IMR-90 (cell line): ENCODE data around the gene CENPF. TPM values are rescaled to one million over a fixed set of nuclear protein-coding genes. Genes with fewer than 3 reads are reported as not detected.

Experiments used
- ATAC-seq: fragments of 200-7000 bp; cut with Tn5 transposase; 2 replicates; pipeline ENCODE4 v1.9.1; 2020; ENCODE audit warnings: low read depth, mild to moderate bottlenecking, moderate library complexity
- BruUV-seq: library from RNA; stranded (reverse); fragments of 400-500 nt; replicated peaks from 2 replicates; lab custom pipeline; 2021; lab: Mats Ljungman, UMichigan
- CTCF ChIA-PET: fragments of 300-600 bp; formaldehyde crosslinking; extraction: SDS; loops from one replicate; lab custom pipeline; 2021; ENCODE audit warnings: antibody characterized with exemption; lab: Yijun Ruan, JAX
- POLR2A ChIA-PET: fragments of 300-600 bp; sonication (Branson Sonifier 250); formaldehyde crosslinking; loops from one replicate; lab custom pipeline; 2022; ENCODE audit warnings: antibody characterized with exemption; ENCODE audit not compliant: unreplicated experiment; lab: Charles Lee
- DNase-seq: peaks from one replicate; pipeline ENCODE4 v3.0.0; 2013
- H2AFZ ChIP-seq: replicated peaks from 2 replicates; pipeline ENCODE3; 2013; ENCODE audit warnings: low read length, mild to moderate bottlenecking; ENCODE audit not compliant: poor library complexity
- H2AK5ac ChIP-seq: 2 replicates; pipeline ENCODE4 v1.6.1; 2013; ENCODE audit warnings: low read depth, low read length, inconsistent platforms
- H2AK9ac ChIP-seq: replicated peaks from 2 replicates; pipeline ENCODE3; 2013; ENCODE audit warnings: mild to moderate bottlenecking, low read depth, low read length, moderate library complexity; ENCODE audit not compliant: poor library complexity
- H2BK120ac ChIP-seq: 2 replicates; pipeline ENCODE4 v1.6.1; 2013; ENCODE audit warnings: low read depth, low read length, inconsistent platforms
- H2BK15ac ChIP-seq: 3 replicates; pipeline ENCODE4 v1.6.1; 2013; ENCODE audit warnings: low read depth, low read length, inconsistent platforms
- H2BK20ac ChIP-seq: 2 replicates; pipeline ENCODE4 v1.6.1; 2013; ENCODE audit warnings: low read depth, mild to moderate bottlenecking, inconsistent platforms, low read length, moderate library complexity
- H2BK5ac ChIP-seq: 2 replicates; pipeline ENCODE4 v1.6.1; 2013; ENCODE audit warnings: mild to moderate bottlenecking, low read depth, low read length, inconsistent platforms; ENCODE audit not compliant: poor library complexity, severe bottlenecking
- H3K14ac ChIP-seq: replicated peaks from 2 replicates; pipeline ENCODE4 v1.6.1; 2013; ENCODE audit warnings: low read depth, low read length, inconsistent platforms
- H3K18ac ChIP-seq: 2 replicates; pipeline ENCODE4 v1.6.1; 2013; ENCODE audit warnings: low read depth, low read length, control low read depth
- H3K23ac ChIP-seq: 2 replicates; pipeline ENCODE4 v1.6.1; 2013; ENCODE audit warnings: low read depth, low read length, inconsistent platforms
- H3K27ac ChIP-seq: 2 replicates; pipeline ENCODE4 v1.5.1; 2013; ENCODE audit warnings: mild to moderate bottlenecking, control low read depth, low read length; ENCODE audit not compliant: insufficient read depth
- H3K27me3 ChIP-seq: 2 replicates; pipeline ENCODE4 v1.6.1; 2013; ENCODE audit warnings: low read length; ENCODE audit not compliant: control insufficient read depth, insufficient read depth
- H3K36me3 ChIP-seq: 2 replicates; pipeline ENCODE4 v1.6.1; 2013; ENCODE audit warnings: low read length, mixed read lengths; ENCODE audit not compliant: control insufficient read depth, insufficient read depth
- H3K4ac ChIP-seq: 2 replicates; pipeline ENCODE4 v1.6.1; 2013; ENCODE audit warnings: low read depth, low read length, inconsistent platforms
- H3K4me1 ChIP-seq: 2 replicates; pipeline ENCODE4 v1.6.1; 2013; ENCODE audit warnings: low read length, mixed read lengths; ENCODE audit not compliant: control insufficient read depth, insufficient read depth
- H3K4me2 ChIP-seq: 2 replicates; pipeline ENCODE4 v1.6.1; 2013; ENCODE audit warnings: low read depth, mild to moderate bottlenecking, control low read depth, low read length, moderate library complexity
- H3K4me3 ChIP-seq: 2 replicates; pipeline ENCODE4 v1.5.1; 2013; ENCODE audit warnings: low read depth, mild to moderate bottlenecking, control low read depth, low read length, moderate library complexity; ENCODE audit not compliant: insufficient read depth
- H3K56ac ChIP-seq: 2 replicates; pipeline ENCODE4 v1.6.1; 2013; ENCODE audit warnings: low read length, inconsistent platforms; ENCODE audit not compliant: insufficient read depth; ENCODE audit errors: extremely low read depth
- H3K79me1 ChIP-seq, 2 experiments: 2 replicates each; pipeline ENCODE4 v1.6.1; 2013; ENCODE audit warnings: low read length in 2 of 2, inconsistent platforms in 1 of 2, low read depth in 1 of 2
- H3K9ac ChIP-seq: 2 replicates; pipeline ENCODE4 v1.6.1; 2013; ENCODE audit warnings: low read depth, low read length, control low read depth
- H3K9me1 ChIP-seq: 2 replicates; pipeline ENCODE4 v1.6.1; 2013; ENCODE audit warnings: low read length, inconsistent platforms; ENCODE audit not compliant: insufficient read depth
- H3K9me3 ChIP-seq: 2 replicates; pipeline ENCODE4 v1.6.1; 2013; ENCODE audit warnings: low read length; ENCODE audit not compliant: control insufficient read depth, insufficient read depth
- H4K20me1 ChIP-seq: 2 replicates; pipeline ENCODE4 v1.6.1; 2013; ENCODE audit warnings: low read length, inconsistent platforms; ENCODE audit not compliant: insufficient read depth
- H4K5ac ChIP-seq: 2 replicates; pipeline ENCODE4 v1.6.1; 2013; ENCODE audit warnings: mild to moderate bottlenecking, low read depth, low read length, control low read depth
- H4K8ac ChIP-seq, 2 experiments: 2 replicates each; pipeline ENCODE4 v1.6.1; 2013; ENCODE audit warnings: low read depth in 2 of 2, low read length in 2 of 2, control low read depth in 1 of 2, inconsistent platforms in 1 of 2
- H4K91ac ChIP-seq: 2 replicates; pipeline ENCODE4 v1.6.1; 2013; ENCODE audit warnings: low read depth, low read length, inconsistent platforms; ENCODE audit not compliant: insufficient read depth
- BHLHE40 ChIP-seq: fragments of 150-350 bp; IDR thresholded peaks from 2 replicates; pipeline ENCODE4 v1.6.1; 2016; ENCODE audit warnings: mild to moderate bottlenecking, low read depth, low read length
- CEBPB ChIP-seq: IDR thresholded peaks from 2 replicates; pipeline ENCODE4 v1.6.1; 2012; ENCODE audit warnings: low read depth, low read length, improper control_type of control experiment
- CHD1 ChIP-seq: IDR thresholded peaks from 2 replicates; pipeline ENCODE4 v1.6.1; 2012; ENCODE audit warnings: low read depth, low read length, improper control_type of control experiment
- CTCF ChIP-seq: conservative IDR thresholded peaks from 2 replicates; pipeline ENCODE4 v1.5.1; 2012; ENCODE audit warnings: mild to moderate bottlenecking, low read depth, low read length, improper control_type of control experiment
- ELK1 ChIP-seq: fragments of 150-350 bp; IDR thresholded peaks from 2 replicates; pipeline ENCODE4 v1.6.1; 2016; ENCODE audit warnings: low read depth, mild to moderate bottlenecking, low read length, moderate library complexity, borderline replicate concordance
- FOS ChIP-seq: fragments of 150-350 bp; IDR thresholded peaks from 2 replicates; pipeline ENCODE4 v1.6.1; 2016; ENCODE audit warnings: low read depth, low read length
- MAFK ChIP-seq: IDR thresholded peaks from 2 replicates; pipeline ENCODE4 v1.6.1; 2012; ENCODE audit warnings: low read depth, low read length, improper control_type of control experiment
- MAZ ChIP-seq: IDR thresholded peaks from 2 replicates; pipeline ENCODE4 v1.6.1; 2012; ENCODE audit warnings: low read depth, mild to moderate bottlenecking, low read length, improper control_type of control experiment, moderate library complexity, borderline replicate concordance
- MXI1 ChIP-seq: IDR thresholded peaks from 2 replicates; pipeline ENCODE4 v1.6.1; 2012; ENCODE audit warnings: low read depth, mild to moderate bottlenecking, low read length, moderate library complexity, borderline replicate concordance
- NFE2L2 ChIP-seq: fragments of 150-350 bp; IDR thresholded peaks from 2 replicates; pipeline ENCODE4 v1.6.1; 2016; ENCODE audit warnings: low read depth, mild to moderate bottlenecking, low read length
- POLR2A ChIP-seq: IDR thresholded peaks from 2 replicates; pipeline ENCODE4 v1.6.1; 2012; ENCODE audit warnings: mild to moderate bottlenecking, low read depth, low read length
- RAD21 ChIP-seq: IDR thresholded peaks from 2 replicates; pipeline ENCODE4 v1.6.1; 2012; ENCODE audit warnings: low read length, improper control_type of control experiment
- RCOR1 ChIP-seq: IDR thresholded peaks from 2 replicates; pipeline ENCODE4 v1.6.1; 2012; ENCODE audit warnings: mild to moderate bottlenecking, low read length, improper control_type of control experiment; ENCODE audit not compliant: insufficient replicate concordance
- RFX5 ChIP-seq: IDR thresholded peaks from 2 replicates; pipeline ENCODE4 v1.8.0; 2012; ENCODE audit warnings: low read depth, mild to moderate bottlenecking, low read length, moderate library complexity
- SMC3 ChIP-seq: fragments of 150-350 bp; IDR thresholded peaks from 2 replicates; pipeline ENCODE4 v1.6.1; 2016; ENCODE audit warnings: low read depth, mild to moderate bottlenecking, antibody characterized with exemption, low read length, moderate library complexity
- USF2 ChIP-seq: fragments of 150-350 bp; IDR thresholded peaks from 2 replicates; pipeline ENCODE4 v1.6.1; 2017; ENCODE audit warnings: mild to moderate bottlenecking, antibody characterized with exemption, low read length, low read depth
- WGBS, 2 experiments: methylation state at CpG; one replicate each; pipeline versions ENCODE4 v1.1.5 to v1.1.7; 2013; ENCODE audit warnings: missing lambda C conversion rate in 2 of 2; ENCODE audit not compliant: insufficient read length in 1 of 2; ENCODE audit errors: extremely low coverage in 2 of 2; 5-methylcytosine and 5-hydroxymethylcytosine counted together
- dilution Hi-C: fragments of 300-500 bp; cut with HindIII; formaldehyde crosslinking; loops from one replicate; pipeline ENCODE4 v1.14.3; 2018; ENCODE audit warnings: low sequenced_read_pairs; ENCODE audit not compliant: unreplicated experiment
- in situ Hi-C: fragments of 300-500 bp; cut with MboI; formaldehyde crosslinking; loops from 3 replicates; pipeline ENCODE4 v1.14.3; 2019; ENCODE audit warnings: low sequenced_read_pairs, inconsistent platforms, mixed read lengths
- intact Hi-C: fragments of 100-400 bp; cut with micrococcal nuclease; formaldehyde crosslinking; loops from 2 replicates; pipeline ENCODE4 v1.10.0; 2022
- polyA plus RNA-seq, 3 experiments: library from polyadenylated mRNA; depleted of rRNA; stranded (reverse); fragments of >200 nt; gene quantifications; 2 replicates each; pipeline ENCODE4 v1.2.3, GENCODE V29; 2012; ENCODE audit warnings: low replicate concordance in 1 of 3
- total RNA-seq: library from RNA; depleted of rRNA; stranded (reverse); fragments of >200 nt; gene quantifications from 2 replicates; pipeline ENCODE4 v1.2.3, GENCODE V29; 2012

Gene CENPF
- total and polyA plus RNA-seq, 2 of the 4 experiments (the other 2 are of a cell fraction) = 20.9 to 51.8 TPM

GRCh38 chr1:214633686-214634085 lies 30.7 kb downstream of the CENPF start:
- H2BK15ac ChIP-seq = no peak overlapping the region
- H3K79me1 ChIP-seq = peaks cover 26 to 44% of the 10 kb centered on the region in 2 experiments
- no peak overlapping the region for H3K4ac ChIP-seq
- ChIA-PET CTCF (no interaction called here), POLR2A (no interaction called here)
- H3K4me1 ChIP-seq = peaks cover 3% of the 10 kb centered on the region; the same call in 1 of the 2 replicates
- no peak overlapping the region for H2BK120ac ChIP-seq
- no TSS peak for BruUV-seq
- no CpG with 5 or more reads among the region's 5 CpGs for WGBS, 2 experiments
- H4K8ac ChIP-seq = peak overlapping the region in 1 of 2 experiments; percentile 5; a peak in 1 of 4 replicates
- H3K14ac ChIP-seq = no peak overlapping the region
- no peaks in the 10 kb centered on the region for H3K9me3 ChIP-seq
- H3K4me3 ChIP-seq = no peak overlapping the region
- H2AK9ac ChIP-seq = no peak overlapping the region
- H2AK5ac ChIP-seq = no peak overlapping the region
- TF ChIP-seq FOS (no peak), ELK1 (no peak), RAD21 (no peak), USF2 (no peak), POLR2A (no peak), CTCF (no peak), MAZ (no peak), MAFK (no peak), RCOR1 (no peak), NFE2L2 (no peak), RFX5 (no peak), MXI1 (no peak), SMC3 (no peak), CHD1 (no peak), BHLHE40 (no peak), CEBPB (no peak)
- no peak overlapping the region for H2BK5ac ChIP-seq
- DNase-seq (no peak), ATAC-seq (no peak)
- H3K4me2 ChIP-seq = no peak overlapping the region
- no peaks in the 10 kb centered on the region for H4K20me1 ChIP-seq
- H3K27me3 ChIP-seq = no peaks in the 10 kb centered on the region
- no peak overlapping the region for H2BK20ac ChIP-seq
- no peak overlapping the region for H3K9ac ChIP-seq
- H3K27ac ChIP-seq = no peak overlapping the region
- H3K9me1 ChIP-seq = 0 out of 2 replicates have a peak, but pooled peaks cover under 1% of the 10 kb centered on the region
- intact Hi-C loops = no loop called here
- no peak overlapping the region for H2AFZ ChIP-seq
- H3K56ac ChIP-seq = no peak overlapping the region
- H4K91ac ChIP-seq = no peak overlapping the region
- in situ Hi-C loops = no loop called here
- H3K23ac ChIP-seq = no peak overlapping the region
- H3K36me3 ChIP-seq = peaks cover 2% of the 10 kb centered on the region; the same call in 1 of the 2 replicates
- H3K18ac ChIP-seq = no peak overlapping the region
- no peak overlapping the region for H4K5ac ChIP-seq
- dilution Hi-C loops = no loop called here
